Body of pancreas (tissue), 4 donors: ENCODE measurements around the gene RRAGA.

Experiments used
- CTCF ChIP-seq, 7 experiments: fragments of 450-650 bp in 4 of 7; fragments of 200-600 bp in 3 of 7; sonication (generic) in 3 of 7; IDR thresholded peaks; one replicate each; pipeline ENCODE4 v1.5.1; 2016 to 2019; ENCODE audit warnings: antibody characterized with exemption in 7 of 7
- POLR2A ChIP-seq, 3 donors: fragments of 450-650 bp; IDR thresholded peaks; one replicate each; pipeline ENCODE4 v1.6.1; 2016; ENCODE audit warnings: antibody characterized with exemption in 3 of 3, mild to moderate bottlenecking in 2 of 3

DNA sequence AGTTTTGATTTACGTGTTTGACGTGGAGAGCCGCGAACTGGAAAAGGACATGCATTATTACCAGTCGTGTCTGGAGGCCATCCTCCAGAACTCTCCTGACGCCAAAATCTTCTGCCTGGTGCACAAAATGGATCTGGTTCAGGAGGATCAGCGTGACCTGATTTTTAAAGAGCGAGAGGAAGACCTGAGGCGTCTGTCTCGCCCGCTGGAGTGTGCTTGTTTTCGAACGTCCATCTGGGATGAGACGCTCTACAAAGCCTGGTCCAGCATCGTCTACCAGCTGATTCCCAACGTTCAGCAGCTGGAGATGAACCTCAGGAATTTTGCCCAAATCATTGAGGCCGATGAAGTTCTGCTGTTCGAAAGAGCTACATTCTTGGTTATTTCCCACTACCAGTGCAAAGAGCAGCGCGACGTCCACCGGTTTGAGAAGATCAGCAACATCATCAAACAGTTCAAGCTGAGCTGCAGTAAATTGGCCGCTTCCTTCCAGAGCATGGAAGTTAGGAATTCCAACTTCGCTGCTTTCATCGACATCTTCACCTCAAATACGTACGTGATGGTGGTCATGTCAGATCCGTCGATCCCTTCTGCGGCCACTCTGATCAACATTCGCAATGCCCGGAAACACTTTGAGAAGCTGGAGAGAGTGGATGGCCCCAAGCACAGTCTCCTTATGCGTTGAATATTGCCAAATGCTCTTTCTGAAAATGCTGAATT is 850 bp downstream of the RRAGA start:
- TF ChIP-seq POLR2A (IDR thresholded peaks at IDR 0.05) (no peak), CTCF (IDR thresholded peaks at IDR 0.05) (no peak)
